ENCODE results near the gene ZNF574. TPM values are rescaled to one million over a fixed set of nuclear protein-coding genes. Genes with fewer than 3 reads are reported as not detected.

Gene ZNF574
- total RNA-seq, 1 experiment from 2014 or later, result 35.6 TPM

DNA sequence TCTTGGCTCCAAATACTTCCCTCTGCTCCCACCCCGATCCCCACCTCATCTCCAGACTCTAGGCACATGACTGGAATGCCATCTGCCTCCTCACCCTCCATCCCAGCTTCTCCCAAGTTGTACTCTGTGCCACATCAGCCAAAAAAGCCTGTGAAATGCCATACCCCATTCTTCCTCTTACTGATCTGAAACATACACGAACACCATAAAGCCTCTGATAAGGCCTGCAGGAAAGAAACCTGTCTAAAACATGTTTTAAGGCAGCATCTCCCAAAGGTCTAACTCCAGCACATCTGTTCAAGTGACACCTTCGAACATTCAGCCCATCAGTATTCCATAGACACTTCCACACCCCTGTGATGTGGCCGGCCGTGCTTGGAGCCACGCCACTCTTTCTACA lies 11.5 kb upstream of the ZNF574 start:
- no peak overlapping the region for H4K5ac ChIP-seq (ENCODE audit: insufficient read length, low read depth, low read length)
- TF ChIP-seq CTCF (conservative IDR thresholded peaks at IDR 0.05), result no peak
- no peak overlapping the region for H2BK5ac ChIP-seq (ENCODE audit: insufficient read length, low read length)
- H3K23ac ChIP-seq (ENCODE audit: insufficient read length, low read depth, low read length), result no peak overlapping the region
- no peak overlapping the region for H2BK12ac ChIP-seq (ENCODE audit: insufficient read length, low read depth, low read length)
- no peak overlapping the region for H2AK5ac ChIP-seq (ENCODE audit: insufficient read length, low read length)
- peaks cover 3% of the 10 kb centered on the region; the same call in 1 of the 2 replicates for H3K79me2 ChIP-seq (ENCODE audit: insufficient read depth, low read length)
- H3K27me3 ChIP-seq (ENCODE audit: insufficient read depth, low read length), result no peaks in the 10 kb centered on the region
- no peak overlapping the region for H3K14ac ChIP-seq (ENCODE audit: insufficient read depth, low read length)
- H3K79me1 ChIP-seq (ENCODE audit: insufficient read depth, low read depth, low read length, poor library complexity, severe bottlenecking), result no peaks in the 10 kb centered on the region
- no peaks in the 10 kb centered on the region for H4K20me1 ChIP-seq (ENCODE audit: control insufficient read depth, insufficient read depth, insufficient read length)
- no peak overlapping the region for H2AFZ ChIP-seq (ENCODE audit: low read length)
- H3K4me3 Mint-ChIP-seq, result no peak overlapping the region; a peak in 1 of 5 replicates
- no peak overlapping the region for H3T11ph ChIP-seq (ENCODE audit: low read length)
- no peaks in the 10 kb centered on the region for H3K4me1 ChIP-seq (ENCODE audit: insufficient read depth, low read length)
- H3K4me1 Mint-ChIP-seq, result no peaks in the 10 kb centered on the region
- H3K9me3 Mint-ChIP-seq, result no peaks in the 10 kb centered on the region
- H3K27ac Mint-ChIP-seq, result peak overlapping the region in 1 of 3 experiments; percentile 17; a peak in 1 of 7 replicates
- no CpG with 5 or more reads among the region's 6 CpGs for WGBS (ENCODE audit: extremely low coverage, insufficient read length, low lambda C conversion rate)
- no peak overlapping the region for H4K91ac ChIP-seq (ENCODE audit: insufficient read length, low read depth, low read length)
- no peak overlapping the region for H2BK20ac ChIP-seq (ENCODE audit: low read depth, low read length, poor library complexity, severe bottlenecking)
- H4K8ac ChIP-seq (replicated peaks; ENCODE audit: insufficient read length, low read depth, low read length), result no peak overlapping the region
- H3K23me2 ChIP-seq (ENCODE audit: insufficient read length, low read depth, low read length, poor library complexity, severe bottlenecking), result peaks cover 11% of the 10 kb centered on the region
- H3K27ac ChIP-seq (ENCODE audit: insufficient read length, low read depth, low read length), result no peak overlapping the region
- H3K9ac ChIP-seq (ENCODE audit: extremely low read depth, insufficient read length, low read length), result no peak overlapping the region
- H3K56ac ChIP-seq (ENCODE audit: insufficient read length, low read depth, low read length), result no peak overlapping the region
- no peak overlapping the region for H3K18ac ChIP-seq (ENCODE audit: insufficient read length, low read depth, low read length)
- no peak overlapping the region for H2BK120ac ChIP-seq (ENCODE audit: low read depth, low read length, poor library complexity, severe bottlenecking)
- H2BK15ac ChIP-seq (ENCODE audit: low read depth, low read length), result no peak overlapping the region
- no peaks in the 10 kb centered on the region for H3K27me3 Mint-ChIP-seq (ENCODE audit: low read depth)
- no peaks in the 10 kb centered on the region for H3K9me3 ChIP-seq (ENCODE audit: control insufficient read depth, low read depth, low read length)
- no peak overlapping the region for H3K4ac ChIP-seq (ENCODE audit: low read depth, low read length)
- peaks cover 36 to 56% (median 53%) of the 10 kb centered on the region in 3 experiments for H3K36me3 Mint-ChIP-seq (ENCODE audit: insufficient read depth in 1 of 3, low read depth in 3 of 3)
- no peak for DNase-seq
- no peak overlapping the region for H3K4me2 ChIP-seq (ENCODE audit: insufficient read depth, insufficient read length, low read length)

Data from H9 (cell line).